ENCODE results near the gene CEP112.

CEP112 gene

GRCh38 chr17:66076546-66077190, 115.3 kb downstream of the CEP112 start:
- no peak for DNase-seq (ENCODE audit: low spot score)

GRCh38 chr17:66073384-66073783, 118.5 kb downstream of the CEP112 start:
- DNase-seq (ENCODE audit: low spot score): no peak

- no peak for DNase-seq (ENCODE audit: low spot score)
Measured at GRCh38 chr17:66063686-66064085, 128.2 kb downstream of the CEP112 start.

GRCh38 chr17:66056148-66056547, 135.8 kb downstream of the CEP112 start:
- no peak for DNase-seq (ENCODE audit: low spot score)

- no peak for DNase-seq (ENCODE audit: low spot score)
Measured at GRCh38 chr17:66054242-66054641, 137.7 kb downstream of the CEP112 start.

- no peak for DNase-seq (ENCODE audit: low spot score)
Measured at GRCh38 chr17:66044083-66044482, 147.8 kb downstream of the CEP112 start.

- no peak for DNase-seq (ENCODE audit: low spot score)
Measured at GRCh38 chr17:66043419-66043818, 148.5 kb downstream of the CEP112 start.

GRCh38 chr17:66040402-66040801, 151.5 kb downstream of the CEP112 start:
- no peak for DNase-seq (ENCODE audit: low spot score)

- no peak for DNase-seq (ENCODE audit: low spot score)
Measured at GRCh38 chr17:66038125-66038524, 153.8 kb downstream of the CEP112 start.

GRCh38 chr17:66037221-66037620, 154.7 kb downstream of the CEP112 start:
- DNase-seq (ENCODE audit: low spot score): no peak

GRCh38 chr17:66032082-66032712, 159.7 kb downstream of the CEP112 start:
- no peak for DNase-seq (ENCODE audit: low spot score)

GRCh38 chr17:66025551-66025950, 166.4 kb downstream of the CEP112 start:
- no peak for DNase-seq (ENCODE audit: low spot score)

GRCh38 chr17:66021757-66022156, 170.2 kb downstream of the CEP112 start:
- no peak for DNase-seq (ENCODE audit: low spot score)

- no peak for DNase-seq (ENCODE audit: low spot score)
Measured at GRCh38 chr17:66018786-66019185, 173.1 kb downstream of the CEP112 start.

- no peak for DNase-seq (ENCODE audit: low spot score)
Measured at GRCh38 chr17:66016231-66016630, 175.7 kb downstream of the CEP112 start.

- DNase-seq (ENCODE audit: low spot score): no peak
Measured at GRCh38 chr17:66008680-66009079, 183.3 kb downstream of the CEP112 start.

- DNase-seq (ENCODE audit: low spot score): no peak
Measured at GRCh38 chr17:66006654-66007053, 185.3 kb downstream of the CEP112 start.

GRCh38 chr17:66002812-66003211, 189.1 kb downstream of the CEP112 start:
- no peak for DNase-seq (ENCODE audit: low spot score)

GRCh38 chr17:66002063-66002585, 189.8 kb downstream of the CEP112 start:
- DNase-seq (ENCODE audit: low spot score): no peak

- no peak for DNase-seq (ENCODE audit: low spot score)
Measured at GRCh38 chr17:66000216-66000615, 191.7 kb downstream of the CEP112 start.

- DNase-seq (ENCODE audit: low spot score): no peak
Measured at GRCh38 chr17:65998675-65999074, 193.3 kb downstream of the CEP112 start.

GRCh38 chr17:65994679-65995078, 197.3 kb downstream of the CEP112 start:
- DNase-seq (ENCODE audit: low spot score): no peak

GRCh38 chr17:65994114-65994513, 197.8 kb downstream of the CEP112 start:
- no peak for DNase-seq (ENCODE audit: low spot score)

GRCh38 chr17:65990593-65990992, 201.3 kb downstream of the CEP112 start:
- DNase-seq (ENCODE audit: low spot score): no peak

Measured in HuH-7 (cell line).